HepG2 (cell line): Measurements from ENCODE around the gene PTX4. TPM values are rescaled to one million over a fixed set of nuclear protein-coding genes. Genes with fewer than 3 reads are reported as not detected.

Experiments used
- ARNTL ChIP-seq: sonication (generic); formaldehyde crosslinking; IDR thresholded peaks from 2 replicates; pipeline ENCODE4 v1.4.0; 2020; ENCODE audit warnings: mild to moderate bottlenecking, missing genetic modification reagents
- ATF7-NPFF ChIP-seq: sonication (generic); formaldehyde crosslinking; IDR thresholded peaks from 2 replicates; pipeline ENCODE4 v1.8.1; 2023; ENCODE audit warnings: mild to moderate bottlenecking, low read depth, missing genetic modification reagents, moderate library complexity
- BATF2 ChIP-seq: sonication (generic); formaldehyde crosslinking; IDR thresholded peaks from 2 replicates; pipeline ENCODE4 v1.8.0; 2022; ENCODE audit warnings: mild to moderate bottlenecking, missing genetic modification reagents, moderate library complexity
- CENPBD1 ChIP-seq: sonication (generic); formaldehyde crosslinking; IDR thresholded peaks from 2 replicates; pipeline ENCODE4 v1.8.0; 2022; ENCODE audit warnings: missing genetic modification reagents, low read depth, mild to moderate bottlenecking, borderline replicate concordance
- DR1 ChIP-seq: sonication (generic); formaldehyde crosslinking; IDR thresholded peaks from 2 replicates; pipeline ENCODE4 v1.8.0; 2021; ENCODE audit warnings: mild to moderate bottlenecking, missing genetic modification reagents, inconsistent platforms
- NONO ChIP-seq, 2 experiments: fragments of 450-650 bp in 1 of 2; sonication (generic) in 1 of 2; formaldehyde crosslinking in 1 of 2; IDR thresholded peaks in 1 of 2; conservative IDR thresholded peaks in 1 of 2; 2 replicates each; pipeline versions ENCODE4 v1.6.1 to v1.8.0; 2017 to 2022; ENCODE audit warnings: mild to moderate bottlenecking in 1 of 2, missing genetic modification reagents in 1 of 2, moderate library complexity in 1 of 2
- PREB ChIP-seq: sonication (generic); formaldehyde crosslinking; IDR thresholded peaks from 2 replicates; pipeline ENCODE4 v1.4.0; 2020; ENCODE audit warnings: missing genetic modification reagents
- STAT5B ChIP-seq: sonication (generic); formaldehyde crosslinking; IDR thresholded peaks from 2 replicates; pipeline ENCODE4 v1.4.0; 2020; ENCODE audit warnings: missing genetic modification reagents
- ZFP82 ChIP-seq: sonication (generic); formaldehyde crosslinking; IDR thresholded peaks from 2 replicates; pipeline ENCODE4 v1.5.1; 2020; ENCODE audit warnings: mild to moderate bottlenecking, missing genetic modification reagents, borderline replicate concordance
- ZFY ChIP-seq: sonication (generic); formaldehyde crosslinking; IDR thresholded peaks from 2 replicates; pipeline ENCODE4 v1.4.0; 2020; ENCODE audit warnings: missing genetic modification reagents
- ZNF430 ChIP-seq: sonication (generic); formaldehyde crosslinking; IDR thresholded peaks from 2 replicates; pipeline ENCODE4 v1.9.0; 2021; ENCODE audit warnings: mild to moderate bottlenecking, missing genetic modification reagents
- ZNF562 ChIP-seq: sonication (generic); formaldehyde crosslinking; IDR thresholded peaks from 2 replicates; pipeline ENCODE4 v1.8.0; 2022; ENCODE audit warnings: missing genetic modification reagents, borderline replicate concordance
- ZNF615 ChIP-seq: sonication (generic); formaldehyde crosslinking; IDR thresholded peaks from 2 replicates; pipeline ENCODE4 v1.5.0; 2020; ENCODE audit warnings: mild to moderate bottlenecking, missing genetic modification reagents, borderline replicate concordance
- ZNF691 ChIP-seq: sonication (generic); formaldehyde crosslinking; IDR thresholded peaks from 2 replicates; pipeline ENCODE4 v1.4.0; 2020; ENCODE audit warnings: missing genetic modification reagents, low read depth, mild to moderate bottlenecking, borderline replicate concordance
- ZNF75D ChIP-seq: sonication (generic); formaldehyde crosslinking; IDR thresholded peaks from 2 replicates; pipeline ENCODE4 v1.8.1; 2023; ENCODE audit warnings: missing genetic modification reagents, mild to moderate bottlenecking, borderline replicate concordance
- ZNF780A ChIP-seq: sonication (generic); formaldehyde crosslinking; IDR thresholded peaks from 2 replicates; pipeline ENCODE4 v1.8.0; 2022; ENCODE audit warnings: mild to moderate bottlenecking, missing genetic modification reagents, moderate library complexity
- ZNF792 ChIP-seq: IDR thresholded peaks from 2 replicates; pipeline ENCODE4 v1.6.1; 2016
- ZSCAN31 ChIP-seq: sonication (generic); formaldehyde crosslinking; IDR thresholded peaks from 2 replicates; pipeline ENCODE4 v1.5.0; 2020; ENCODE audit warnings: low read depth, mild to moderate bottlenecking, missing genetic modification reagents
- polyA plus RNA-seq, 8 experiments: library from polyadenylated mRNA; depleted of rRNA in 3 of 8; stranded (reverse) in 7 of 8; unstranded in 1 of 8; fragments of >200 nt; fragmentation: Illumina TruSeq in 4 of 8; extraction: Trizol in 4 of 8; gene quantifications; 2 replicates each; pipeline versions ENCODE4 v1.2.1 to v1.2.3, GENCODE V29; 2011 to 2016; ENCODE audit warnings: low read depth in 4 of 8, missing spikeins in 1 of 8, mixed read lengths in 1 of 8; ENCODE audit not compliant: insufficient read depth in 1 of 8
- total RNA-seq, 5 experiments: library from RNA; depleted of rRNA; stranded (reverse); fragments of >200 nt; fragmentation: Illumina TruSeq; extraction: Trizol; gene quantifications; 2 replicates each; pipeline ENCODE4 v1.2.3, GENCODE V29; 2016; ENCODE audit warnings: low read depth in 1 of 5
- TF ChIP-seq, protein P1 (sequence below): IDR thresholded peaks from 2 replicates; pipeline ENCODE4 v1.6.1; 2016; ENCODE audit warnings: missing genetic modification reagents, missing compliant biosample characterization
- TF ChIP-seq, protein P2 (sequence below): sonication (generic); formaldehyde crosslinking; IDR thresholded peaks from 2 replicates; pipeline ENCODE4 v1.8.0; 2022; ENCODE audit warnings: mild to moderate bottlenecking, missing genetic modification reagents
- TF ChIP-seq, protein P3 (sequence below): sonication (generic); formaldehyde crosslinking; IDR thresholded peaks from 2 replicates; pipeline ENCODE4 v1.9.0; 2021; ENCODE audit warnings: missing genetic modification reagents, mild to moderate bottlenecking, borderline replicate concordance

The PTX4 gene
- total and polyA plus RNA-seq, 2 of the 13 experiments (the other 11 are each of a cell fraction or from before 2014, with no cell fraction given): 0.04 TPM; not detected in 1

GRCh38 chr16:1474796-1475551, 13.8 kb downstream of the PTX4 start, which contains the start of gene CLCN7 (continued):
- TF ChIP-seq, protein P1, sequence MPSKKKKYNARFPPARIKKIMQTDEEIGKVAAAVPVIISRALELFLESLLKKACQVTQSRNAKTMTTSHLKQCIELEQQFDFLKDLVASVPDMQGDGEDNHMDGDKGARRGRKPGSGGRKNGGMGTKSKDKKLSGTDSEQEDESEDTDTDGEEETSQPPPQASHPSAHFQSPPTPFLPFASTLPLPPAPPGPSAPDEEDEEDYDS: peak; percentile 79
- TF ChIP-seq ZNF562 (CRISPR knock-in tag): no peak
- no peak for TF ChIP-seq NONO (IDR thresholded peaks at IDR 0.05)
- peak; percentile 77 for TF ChIP-seq NONO (CRISPR knock-in tag; conservative IDR thresholded peaks at IDR 0.05)
- TF ChIP-seq BATF2: peak; percentile 94
- peak; percentile 80 for TF ChIP-seq ZNF780A (CRISPR knock-in tag)
- no peak for TF ChIP-seq ZNF615 (CRISPR knock-in tag)
- no peak; the same call in 1 of the 2 replicates for TF ChIP-seq ZNF75D (CRISPR knock-in tag)
- 0 out of 2 replicates have a peak, but pooled peaks have one; percentile 88 for TF ChIP-seq PREB
- TF ChIP-seq ZFY (CRISPR knock-in tag): peak; percentile 99
- TF ChIP-seq DR1: peak; percentile 87; the same call in 1 of the 2 replicates
- peak; percentile 98 for TF ChIP-seq ATF7-NPFF (CRISPR knock-in tag)
- peak; percentile 63; the same call in 1 of the 2 replicates for TF ChIP-seq ZNF792 (CRISPR knock-in tag)
- peak; percentile 92; the same call in 1 of the 2 replicates for TF ChIP-seq ZNF430 (CRISPR knock-in tag)
- TF ChIP-seq ZFP82 (CRISPR knock-in tag): peak; percentile 98; the same call in 1 of the 2 replicates
- peak; percentile 36; the same call in 1 of the 2 replicates for TF ChIP-seq ZNF691 (CRISPR knock-in tag)
- TF ChIP-seq ZSCAN31 (CRISPR knock-in tag): peak; percentile 88
- TF ChIP-seq, protein P2, sequence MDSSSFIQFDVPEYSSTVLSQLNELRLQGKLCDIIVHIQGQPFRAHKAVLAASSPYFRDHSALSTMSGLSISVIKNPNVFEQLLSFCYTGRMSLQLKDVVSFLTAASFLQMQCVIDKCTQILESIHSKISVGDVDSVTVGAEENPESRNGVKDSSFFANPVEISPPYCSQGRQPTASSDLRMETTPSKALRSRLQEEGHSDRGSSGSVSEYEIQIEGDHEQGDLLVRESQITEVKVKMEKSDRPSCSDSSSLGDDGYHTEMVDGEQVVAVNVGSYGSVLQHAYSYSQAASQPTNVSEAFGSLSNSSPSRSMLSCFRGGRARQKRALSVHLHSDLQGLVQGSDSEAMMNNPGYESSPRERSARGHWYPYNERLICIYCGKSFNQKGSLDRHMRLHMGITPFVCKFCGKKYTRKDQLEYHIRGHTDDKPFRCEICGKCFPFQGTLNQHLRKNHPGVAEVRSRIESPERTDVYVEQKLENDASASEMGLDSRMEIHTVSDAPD (CRISPR knock-in tag): no peak
- peak; percentile 97 for TF ChIP-seq ARNTL
- TF ChIP-seq CENPBD1 (CRISPR knock-in tag): no peak
- no peak for TF ChIP-seq STAT5B
- TF ChIP-seq, protein P3, sequence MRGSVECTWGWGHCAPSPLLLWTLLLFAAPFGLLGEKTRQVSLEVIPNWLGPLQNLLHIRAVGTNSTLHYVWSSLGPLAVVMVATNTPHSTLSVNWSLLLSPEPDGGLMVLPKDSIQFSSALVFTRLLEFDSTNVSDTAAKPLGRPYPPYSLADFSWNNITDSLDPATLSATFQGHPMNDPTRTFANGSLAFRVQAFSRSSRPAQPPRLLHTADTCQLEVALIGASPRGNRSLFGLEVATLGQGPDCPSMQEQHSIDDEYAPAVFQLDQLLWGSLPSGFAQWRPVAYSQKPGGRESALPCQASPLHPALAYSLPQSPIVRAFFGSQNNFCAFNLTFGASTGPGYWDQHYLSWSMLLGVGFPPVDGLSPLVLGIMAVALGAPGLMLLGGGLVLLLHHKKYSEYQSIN (CRISPR knock-in tag): no peak
